K562 (cell line): Measurements from ENCODE around the gene MCAT. TPM values are rescaled to one million over a fixed set of nuclear protein-coding genes. Genes with fewer than 3 reads are reported as not detected.

Experiments used
- ADNP ChIP-seq: fragments of 200-800 bp; sonication (Bioruptor generic); IDR thresholded peaks from 2 replicates; pipeline ENCODE4 v1.6.1; 2016; ENCODE audit warnings: missing genetic modification characterization, missing compliant biosample characterization
- CBFB ChIP-seq: sonication (generic); formaldehyde crosslinking; IDR thresholded peaks from 2 replicates; pipeline ENCODE4 v1.4.0; 2020; ENCODE audit warnings: mild to moderate bottlenecking, missing genetic modification reagents
- CEBPG ChIP-seq, 3 experiments: fragments of 200-800 bp in 1 of 3; sonication (Bioruptor generic) in 1 of 3; sonication (generic) in 1 of 3; formaldehyde crosslinking in 1 of 3; IDR thresholded peaks in 2 of 3; conservative IDR thresholded peaks in 1 of 3; 2 replicates each; pipeline versions ENCODE4 v1.6.1 to v1.8.0; 2016 to 2022; ENCODE audit warnings: missing compliant biosample characterization in 2 of 3, missing genetic modification characterization in 2 of 3, mild to moderate bottlenecking in 1 of 3, missing genetic modification reagents in 1 of 3
- CSDE1 ChIP-seq, 2 experiments: fragments of 450-650 bp; IDR thresholded peaks; 2 replicates each; pipeline ENCODE4 v1.6.1; 2016; ENCODE audit warnings: mild to moderate bottlenecking in 1 of 2
- ELF2 ChIP-seq: fragments of 250-450 bp; sonication (Bioruptor Pico); IDR thresholded peaks from 2 replicates; pipeline ENCODE4 v1.5.0; 2021; ENCODE audit warnings: mild to moderate bottlenecking
- ETS2 ChIP-seq: IDR thresholded peaks from 2 replicates; pipeline ENCODE4 v1.6.1; 2016; ENCODE audit warnings: borderline replicate concordance, missing genetic modification characterization, mild to moderate bottlenecking, moderate library complexity, missing compliant biosample characterization; ENCODE audit not compliant: poor library complexity, severe bottlenecking
- FOXA3 ChIP-seq, 2 experiments: fragments of 450-650 bp in 1 of 2; sonication (generic) in 1 of 2; formaldehyde crosslinking; IDR thresholded peaks in 1 of 2; conservative IDR thresholded peaks in 1 of 2; 2 replicates each; pipeline versions ENCODE4 v1.4.0 to v1.8.0; 2020 to 2022; ENCODE audit warnings: mild to moderate bottlenecking in 2 of 2, missing genetic modification reagents in 1 of 2
- HDAC2 ChIP-seq: fragments of 450-650 bp; IDR thresholded peaks from 2 replicates; pipeline ENCODE4 v1.6.1; 2016; ENCODE audit warnings: mild to moderate bottlenecking
- KDM5B ChIP-seq: fragments of 200-600 bp; sonication (generic); IDR thresholded peaks from 2 replicates; pipeline ENCODE4 v1.6.1; 2012; ENCODE audit warnings: low read depth, mild to moderate bottlenecking, moderate library complexity, low read length, control low read depth, inconsistent platforms; ENCODE audit not compliant: insufficient replicate concordance
- KHSRP ChIP-seq: fragments of 450-650 bp; IDR thresholded peaks from 2 replicates; pipeline ENCODE4 v1.6.1; 2017
- L3MBTL2 ChIP-seq: fragments of 450-650 bp; IDR thresholded peaks from 2 replicates; pipeline ENCODE4 v1.6.1; 2016; ENCODE audit warnings: mild to moderate bottlenecking, moderate library complexity
- LEF1 ChIP-seq: fragments of 450-650 bp; IDR thresholded peaks from 2 replicates; pipeline ENCODE4 v1.6.1; 2016; ENCODE audit warnings: mild to moderate bottlenecking
- MAX ChIP-seq: sonication (generic); formaldehyde crosslinking; IDR thresholded peaks from 2 replicates; pipeline ENCODE4 v1.9.0; 2022; ENCODE audit warnings: mild to moderate bottlenecking, missing genetic modification reagents
- MCM2 ChIP-seq: fragments of 450-650 bp; IDR thresholded peaks from 2 replicates; pipeline ENCODE4 v1.6.1; 2017; ENCODE audit warnings: low read depth, mild to moderate bottlenecking
- MEIS2 ChIP-seq: fragments of 450-650 bp; IDR thresholded peaks from 2 replicates; pipeline ENCODE4 v1.6.1; 2014; ENCODE audit warnings: mild to moderate bottlenecking; ENCODE audit not compliant: partially characterized antibody
- NR2F6 ChIP-seq: fragments of 450-650 bp; formaldehyde crosslinking; IDR thresholded peaks from 2 replicates; pipeline ENCODE4 v1.4.0; 2020; ENCODE audit warnings: mild to moderate bottlenecking
- NRF1 ChIP-seq, 2 experiments: fragments of 450-650 bp; IDR thresholded peaks in 1 of 2; conservative IDR thresholded peaks in 1 of 2; 2 replicates each; pipeline ENCODE4 v1.6.1; 2014; ENCODE audit warnings: mild to moderate bottlenecking in 2 of 2
- POLR2B ChIP-seq: fragments of 450-650 bp; IDR thresholded peaks from 2 replicates; pipeline ENCODE4 v1.6.1; 2018; ENCODE audit warnings: low read depth; ENCODE audit not compliant: partially characterized antibody
- POLR2H ChIP-seq: IDR thresholded peaks from 2 replicates; pipeline ENCODE4 v1.6.1; 2016; ENCODE audit warnings: missing genetic modification characterization, low read depth, mild to moderate bottlenecking, control low read depth, missing compliant biosample characterization, moderate library complexity
- RBM17 ChIP-seq: fragments of 200-400 bp; formaldehyde crosslinking; IDR thresholded peaks from 2 replicates; pipeline ENCODE4 v1.6.1; 2017; ENCODE audit warnings: low read depth, mild to moderate bottlenecking, low read length, borderline replicate concordance
- SAP30 ChIP-seq: fragments of 200-600 bp; sonication (generic); IDR thresholded peaks from 2 replicates; pipeline ENCODE4 v1.6.1; 2012; ENCODE audit warnings: borderline replicate concordance, low read depth, mild to moderate bottlenecking, moderate library complexity, low read length, control low read depth, inconsistent platforms; ENCODE audit not compliant: insufficient read depth, poor library complexity, severe bottlenecking
- ZBTB17 ChIP-seq: fragments of 450-650 bp; formaldehyde crosslinking; IDR thresholded peaks from 2 replicates; pipeline ENCODE4 v1.4.0; 2020; ENCODE audit warnings: mild to moderate bottlenecking
- ZNF133 ChIP-seq: fragments of 250-450 bp; sonication (Bioruptor Pico); IDR thresholded peaks from 2 replicates; pipeline ENCODE4 v1.4.0; 2020; ENCODE audit warnings: mild to moderate bottlenecking
- ZNF561 ChIP-seq: fragments of 450-650 bp; formaldehyde crosslinking; conservative IDR thresholded peaks from 2 replicates; pipeline ENCODE4 v1.4.0; 2020; ENCODE audit warnings: mild to moderate bottlenecking, moderate library complexity
- polyA plus RNA-seq, 8 experiments: library from polyadenylated mRNA; depleted of rRNA in 4 of 8; stranded (reverse) in 5 of 8; unstranded in 3 of 8; fragments of >200 nt; fragmentation: Nextera tagmentation in 2 of 8; fragmentation: Illumina TruSeq in 1 of 8; extraction: Ambion mirVana in 2 of 8; extraction: Trizol in 1 of 8; gene quantifications; 2 replicates each; pipeline versions ENCODE4 v1.2.1 to v1.2.3, GENCODE V29; 2011 to 2014; ENCODE audit warnings: inconsistent platforms in 1 of 8, missing spikeins in 1 of 8
- total RNA-seq, 7 experiments: library from RNA; depleted of rRNA in 6 of 7; stranded (reverse); fragments of >200 nt in 6 of 7; fragmentation: Illumina TruSeq in 2 of 7; extraction: Trizol in 2 of 7; gene quantifications; 2 replicates each; pipeline versions ENCODE4 v1.2.1 to v1.2.3, GENCODE V29; 2011 to 2021; ENCODE audit warnings: low replicate concordance in 1 of 7
- TF ChIP-seq, protein P1 (sequence below), 3 experiments: fragments of 200-800 bp in 1 of 3; fragments of 250-450 bp in 1 of 3; fragments of 450-650 bp in 1 of 3; sonication (Bioruptor Pico) in 1 of 3; sonication (Bioruptor generic) in 1 of 3; formaldehyde crosslinking in 1 of 3; IDR thresholded peaks; 2 replicates each; pipeline versions ENCODE4 v1.6.1 to v1.8.0; 2016 to 2022; ENCODE audit warnings: mild to moderate bottlenecking in 2 of 3, missing genetic modification characterization in 2 of 3, missing compliant biosample characterization in 1 of 3, moderate library complexity in 1 of 3

MCAT gene
- total and polyA plus RNA-seq, 9 of the 15 experiments (the other 6 are each of a cell fraction or from before 2014, with no cell fraction given) = 3.3 to 27.8 (median 13.9) TPM

GRCh38 chr22:43088984-43089717 is 54.0 kb downstream of the MCAT start, which contains the start of gene TTLL1 (continued):
- TF ChIP-seq ZNF561 (CRISPR knock-in tag) (no peak), KHSRP (no peak), POLR2B (no peak), ELF2 (CRISPR knock-in tag) (no peak), RBM17 (no peak), ZBTB17 (CRISPR knock-in tag) (0 out of 2 replicates have a peak, but pooled peaks have one; percentile 26), POLR2H (tag) (no peak), LEF1 (no peak), HDAC2 (no peak; the same call in 1 of the 2 replicates), FOXA3 (CRISPR knock-in tag; conservative IDR thresholded peaks at IDR 0.05 in 1 of 2, IDR thresholded peaks at IDR 0.05 in 1 of 2) (no peak), NRF1 (conservative IDR thresholded peaks at IDR 0.05 in 1 of 2, IDR thresholded peaks at IDR 0.05 in 1 of 2) (peak; percentile 84 to 87), NR2F6 (CRISPR knock-in tag) (no peak), MCM2 (no peak), CSDE1 (IDR thresholded peaks at IDR 0.05) (peak in 1 of 2 experiments; percentile 70; a peak in 1 of 4 replicates), SAP30 (peak; percentile 62), KDM5B (peak; percentile 51), ADNP (tag) (no peak), CBFB (CRISPR knock-in tag) (no peak), MEIS2 (no peak), ETS2 (tag) (no peak), MAX (CRISPR knock-in tag) (peak; percentile 26; the same call in 1 of the 2 replicates), CEBPG (CRISPR knock-in tag; IDR thresholded peaks at IDR 0.05) (peak; percentile 55; the same call in 1 of the 2 replicates), CEBPG (tag; conservative IDR thresholded peaks at IDR 0.05 in 1 of 2, IDR thresholded peaks at IDR 0.05 in 1 of 2) (peak; percentile 28 to 48), ZNF133 (no peak), L3MBTL2 (peak; percentile 58)
- TF ChIP-seq, protein P1, sequence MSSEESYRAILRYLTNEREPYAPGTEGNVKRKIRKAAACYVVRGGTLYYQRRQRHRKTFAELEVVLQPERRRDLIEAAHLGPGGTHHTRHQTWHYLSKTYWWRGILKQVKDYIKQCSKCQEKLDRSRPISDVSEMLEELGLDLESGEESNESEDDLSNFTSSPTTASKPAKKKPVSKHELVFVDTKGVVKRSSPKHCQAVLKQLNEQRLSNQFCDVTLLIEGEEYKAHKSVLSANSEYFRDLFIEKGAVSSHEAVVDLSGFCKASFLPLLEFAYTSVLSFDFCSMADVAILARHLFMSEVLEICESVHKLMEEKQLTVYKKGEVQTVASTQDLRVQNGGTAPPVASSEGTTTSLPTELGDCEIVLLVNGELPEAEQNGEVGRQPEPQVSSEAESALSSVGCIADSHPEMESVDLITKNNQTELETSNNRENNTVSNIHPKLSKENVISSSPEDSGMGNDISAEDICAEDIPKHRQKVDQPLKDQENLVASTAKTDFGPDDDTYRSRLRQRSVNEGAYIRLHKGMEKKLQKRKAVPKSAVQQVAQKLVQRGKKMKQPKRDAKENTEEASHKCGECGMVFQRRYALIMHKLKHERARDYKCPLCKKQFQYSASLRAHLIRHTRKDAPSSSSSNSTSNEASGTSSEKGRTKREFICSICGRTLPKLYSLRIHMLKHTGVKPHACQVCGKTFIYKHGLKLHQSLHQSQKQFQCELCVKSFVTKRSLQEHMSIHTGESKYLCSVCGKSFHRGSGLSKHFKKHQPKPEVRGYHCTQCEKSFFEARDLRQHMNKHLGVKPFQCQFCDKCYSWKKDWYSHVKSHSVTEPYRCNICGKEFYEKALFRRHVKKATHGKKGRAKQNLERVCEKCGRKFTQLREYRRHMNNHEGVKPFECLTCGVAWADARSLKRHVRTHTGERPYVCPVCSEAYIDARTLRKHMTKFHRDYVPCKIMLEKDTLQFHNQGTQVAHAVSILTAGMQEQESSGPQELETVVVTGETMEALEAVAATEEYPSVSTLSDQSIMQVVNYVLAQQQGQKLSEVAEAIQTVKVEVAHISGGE (CRISPR knock-in tag; IDR thresholded peaks at IDR 0.05) = peak in 2 of 3 experiments; percentile 37 to 85; a peak in 3 of 6 replicates
